GM21381 (cell line): Measurements from ENCODE around the gene ELK1.
"Not testable (repeated sequence)": the region's sequence is repeated elsewhere in the genome, so short reads cannot be mapped to it uniquely, and the experiment has no call there.

Experiments used
- ATAC-seq: cut with Tn5 transposase; IDR thresholded peaks from one replicate; pipeline ENCODE4 v1.9.1; 2021; ENCODE audit warnings: mild to moderate bottlenecking, moderate library complexity; ENCODE audit not compliant: unreplicated experiment

Gene ELK1, protein sequence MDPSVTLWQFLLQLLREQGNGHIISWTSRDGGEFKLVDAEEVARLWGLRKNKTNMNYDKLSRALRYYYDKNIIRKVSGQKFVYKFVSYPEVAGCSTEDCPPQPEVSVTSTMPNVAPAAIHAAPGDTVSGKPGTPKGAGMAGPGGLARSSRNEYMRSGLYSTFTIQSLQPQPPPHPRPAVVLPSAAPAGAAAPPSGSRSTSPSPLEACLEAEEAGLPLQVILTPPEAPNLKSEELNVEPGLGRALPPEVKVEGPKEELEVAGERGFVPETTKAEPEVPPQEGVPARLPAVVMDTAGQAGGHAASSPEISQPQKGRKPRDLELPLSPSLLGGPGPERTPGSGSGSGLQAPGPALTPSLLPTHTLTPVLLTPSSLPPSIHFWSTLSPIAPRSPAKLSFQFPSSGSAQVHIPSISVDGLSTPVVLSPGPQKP

DNA sequence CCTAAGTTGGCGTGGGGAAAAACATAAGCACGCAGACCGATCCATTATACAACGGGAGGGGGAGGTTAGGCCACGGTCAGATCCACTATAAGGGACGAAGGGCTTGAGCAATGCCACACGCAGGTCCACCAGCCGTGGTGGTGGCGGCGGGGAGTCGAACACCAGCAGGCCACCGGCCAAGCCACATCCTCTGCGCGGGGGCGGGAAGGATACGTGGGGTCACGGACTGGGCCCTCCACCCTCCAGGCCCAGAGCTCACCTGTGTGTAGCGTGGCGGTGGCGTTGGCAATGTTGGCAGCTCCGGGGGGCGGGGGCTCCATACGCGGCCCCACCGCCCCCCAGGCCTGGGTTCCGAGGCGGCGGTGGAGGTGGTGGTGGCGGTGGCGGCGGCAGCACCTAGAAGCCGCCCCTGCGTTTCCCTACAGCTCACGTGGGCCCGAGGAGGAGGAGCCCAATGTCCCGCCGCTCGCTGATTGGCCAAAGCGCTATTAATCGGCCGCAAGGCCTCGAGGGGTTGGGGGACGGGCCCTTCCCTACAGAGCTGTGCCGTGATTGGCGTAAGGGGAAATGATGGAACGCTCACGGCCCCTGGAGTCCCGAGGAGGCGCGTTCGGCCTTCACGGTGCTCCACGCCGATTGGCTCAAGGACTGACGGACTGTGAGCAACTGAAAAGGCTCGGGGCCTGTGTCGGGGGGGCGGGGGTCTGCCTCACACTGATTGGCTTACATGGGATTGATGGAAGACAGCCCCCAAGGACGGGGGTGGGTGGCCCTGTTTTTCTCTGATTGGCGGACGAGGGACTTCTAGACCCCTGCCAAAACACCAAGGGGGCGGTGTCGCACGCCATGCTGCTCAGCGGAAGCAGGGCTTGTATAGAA, at the start of gene ELK1:
TSS of gene ELK1 (minus strand) at position 400 of the 879 bp plus-strand sequence. CDS start 9,122 bp downstream, outside the sequence.
- ATAC-seq, result peak; percentile 91

DNA sequence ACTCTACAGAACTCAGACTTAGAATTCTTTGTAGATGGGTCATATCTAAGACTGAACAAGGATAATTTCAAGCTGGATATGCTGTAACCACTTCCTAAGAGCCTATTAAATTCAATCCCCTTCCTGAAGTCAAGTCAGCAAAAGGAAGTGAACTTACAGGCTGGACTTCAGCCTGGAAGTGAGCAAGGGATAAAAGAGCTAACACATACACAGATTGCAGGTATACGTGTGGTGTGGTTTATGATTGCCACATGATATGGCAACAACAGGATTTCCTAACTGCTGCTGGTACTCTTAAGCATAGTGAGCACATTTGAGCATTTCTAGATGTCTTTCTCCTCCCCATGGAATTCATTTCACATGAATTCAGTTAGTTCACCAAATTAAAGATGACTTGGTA, 46.8 kb upstream of the ELK1 start:
- ATAC-seq, result no peak

DNA sequence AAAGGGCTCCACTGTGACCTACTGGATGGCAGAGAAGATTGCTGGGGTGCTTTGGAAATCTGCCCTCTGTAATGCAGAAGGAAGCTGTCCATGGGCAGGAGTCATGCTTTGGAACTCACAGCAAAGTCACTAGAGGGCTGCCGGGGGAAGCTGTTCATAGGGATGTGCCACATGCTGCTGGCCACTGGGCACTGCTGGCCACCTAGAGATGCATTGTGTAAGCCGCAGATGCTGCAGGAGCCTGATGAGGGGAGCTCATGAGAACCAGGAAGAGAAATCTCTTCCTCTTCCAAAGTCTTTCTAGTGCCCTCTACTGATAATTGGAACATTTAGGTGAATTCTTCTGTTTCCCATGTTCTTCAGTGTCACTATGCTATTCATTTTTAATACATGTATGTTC, 39.8 kb upstream of the ELK1 start:
- ATAC-seq, result no peak

DNA sequence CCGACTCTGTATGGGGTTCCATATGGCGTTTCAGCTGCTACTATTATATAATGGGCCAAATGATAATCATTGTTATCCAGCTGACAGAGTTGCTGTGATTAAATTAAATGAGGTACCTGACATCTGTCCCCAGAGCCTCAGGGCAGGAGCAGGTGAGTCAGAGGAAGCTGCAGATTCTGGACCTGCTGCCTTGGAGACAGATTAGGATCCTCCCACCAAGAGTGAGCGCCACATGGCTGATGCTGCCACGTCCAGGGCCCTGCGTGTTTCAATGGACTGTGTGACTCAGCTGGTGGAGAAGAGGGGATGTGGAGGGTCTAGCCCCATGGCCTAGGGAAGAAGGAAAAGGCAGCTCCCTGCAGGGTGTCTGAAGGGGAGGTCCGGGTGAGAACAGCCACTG, 36.9 kb upstream of the ELK1 start:
- no peak for ATAC-seq

DNA sequence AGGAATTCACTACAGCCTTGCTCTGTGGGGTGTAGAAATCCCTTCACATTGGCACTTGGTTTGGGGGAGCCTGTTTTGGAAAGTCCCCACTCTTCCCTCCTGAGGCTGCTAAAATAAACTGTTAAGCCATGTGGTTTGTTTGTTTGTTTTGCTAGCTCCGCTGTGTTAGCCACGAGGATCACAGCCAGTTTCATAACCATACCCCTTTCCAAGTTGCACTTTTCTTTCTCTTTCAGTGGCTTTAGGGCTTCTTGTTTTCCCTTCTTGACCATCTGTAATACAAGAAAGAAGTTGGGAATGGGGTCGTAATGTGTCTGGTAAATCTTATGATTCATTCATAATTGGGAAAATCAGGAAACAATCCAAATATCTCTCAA, 33.5 kb upstream of the ELK1 start:
- ATAC-seq, result no peak

DNA sequence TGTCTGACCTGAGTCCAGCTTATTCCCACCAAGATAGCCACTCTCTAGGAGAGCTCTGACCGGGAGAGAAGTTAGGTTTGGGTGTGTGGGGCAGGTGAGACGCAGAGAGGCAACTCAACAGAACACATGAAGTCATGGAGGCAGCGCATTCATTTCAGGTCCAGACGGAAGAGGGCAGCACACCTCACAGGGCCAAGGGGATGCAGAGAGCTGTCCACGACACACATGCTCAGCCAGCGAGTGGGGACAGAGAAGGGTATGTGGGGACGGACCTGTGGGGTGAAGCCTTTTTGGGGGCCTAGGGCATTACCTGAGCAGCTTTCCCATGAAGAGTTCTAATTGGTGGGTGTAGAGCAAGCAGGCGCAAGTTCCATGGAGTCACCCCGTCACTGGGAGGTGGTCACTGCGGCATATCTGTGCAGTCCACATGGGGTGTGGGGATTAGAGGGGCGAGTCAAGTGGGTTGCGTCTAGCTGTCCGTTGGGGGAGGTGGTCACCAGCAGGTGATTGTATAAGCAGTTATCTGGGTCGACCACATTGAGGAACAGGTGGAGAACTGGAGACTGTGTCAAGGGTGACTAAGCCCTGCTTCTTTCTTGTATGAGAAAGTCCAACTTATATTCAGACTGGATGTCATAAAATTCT, 32.9 kb upstream of the ELK1 start:
- ATAC-seq, result no peak

DNA sequence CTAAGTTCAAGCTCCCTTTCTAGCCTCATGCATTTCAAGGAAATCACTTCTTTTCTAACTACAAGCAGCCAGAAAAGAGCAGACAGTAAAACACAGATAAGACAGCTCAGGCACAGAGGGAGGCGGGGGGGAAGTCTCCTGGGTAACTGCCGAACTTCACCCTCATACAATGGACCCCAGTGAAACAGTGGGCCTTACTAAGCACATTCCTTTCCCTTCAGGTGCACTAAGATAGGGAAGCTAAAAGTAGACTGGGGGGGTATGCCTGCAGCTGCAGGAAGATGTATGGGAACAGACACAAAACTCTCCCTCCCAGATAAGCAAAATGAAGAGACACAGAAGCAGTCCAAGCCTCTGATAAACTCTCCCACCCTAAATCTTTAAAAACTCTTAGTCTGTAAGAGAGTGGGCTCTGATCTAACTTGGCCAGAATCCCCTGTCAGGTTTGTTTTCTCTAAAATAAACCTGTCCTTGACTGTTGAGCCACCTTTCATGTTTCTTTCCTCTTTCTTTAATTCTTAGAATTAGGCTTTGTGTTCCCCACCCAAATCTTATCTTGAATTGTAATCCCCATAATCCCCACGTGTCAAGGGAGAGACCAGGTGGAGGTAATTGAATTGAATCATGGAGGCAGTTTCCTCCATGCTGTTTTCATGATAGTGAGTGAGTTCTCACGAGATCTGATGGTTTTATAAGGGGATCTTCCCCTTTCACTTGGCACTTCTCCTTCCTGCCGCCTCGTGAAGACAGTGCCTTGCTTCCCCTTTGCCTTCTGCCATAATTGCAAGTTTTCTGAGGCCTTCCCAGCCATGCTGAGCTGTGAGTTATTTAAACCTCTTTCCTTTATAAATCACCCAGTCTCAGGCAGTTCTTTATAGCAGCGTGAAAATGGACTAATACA, 25.8 kb upstream of the ELK1 start:
- not testable (repeated sequence) for ATAC-seq

DNA sequence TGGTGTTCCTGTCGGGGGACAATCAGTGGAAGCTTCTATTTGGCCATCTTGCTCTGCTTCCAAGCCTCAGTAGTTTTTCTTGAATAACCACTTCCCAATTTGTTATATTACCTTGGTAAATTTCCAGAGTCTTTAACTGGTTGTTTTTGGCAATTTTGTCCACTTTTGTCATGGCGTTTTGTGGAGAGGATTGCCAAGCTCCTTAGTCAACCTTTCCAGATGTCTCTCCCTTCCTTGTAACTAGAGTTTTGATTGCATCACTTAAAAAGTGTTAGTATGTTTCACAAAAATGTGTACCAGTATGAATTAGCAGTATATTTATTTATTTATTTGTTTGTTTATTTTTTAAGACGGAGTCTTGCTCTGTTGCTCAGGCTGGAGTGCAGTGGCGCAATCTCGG, 24.4 kb upstream of the ELK1 start:
- no peak for ATAC-seq

DNA sequence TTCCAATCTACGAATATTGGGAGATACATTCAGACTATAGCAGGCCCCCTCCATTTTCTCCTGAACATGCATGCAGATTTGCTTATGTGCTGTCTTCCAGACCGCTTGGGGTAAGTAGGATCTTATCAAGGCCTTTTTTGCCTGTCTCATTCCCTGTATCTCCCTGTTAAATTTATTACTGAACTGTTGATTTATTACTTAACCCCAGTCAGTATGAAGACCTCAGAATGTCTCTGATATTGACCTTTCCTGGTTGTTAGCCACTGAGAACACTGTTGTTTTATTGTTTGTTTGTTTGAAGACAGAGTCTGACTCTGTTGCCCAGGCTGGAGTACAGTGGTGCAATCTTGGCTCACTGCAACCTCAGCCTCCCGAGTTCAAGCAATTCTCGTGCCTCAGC, 15.4 kb upstream of the ELK1 start:
- ATAC-seq, result not testable (repeated sequence)

DNA sequence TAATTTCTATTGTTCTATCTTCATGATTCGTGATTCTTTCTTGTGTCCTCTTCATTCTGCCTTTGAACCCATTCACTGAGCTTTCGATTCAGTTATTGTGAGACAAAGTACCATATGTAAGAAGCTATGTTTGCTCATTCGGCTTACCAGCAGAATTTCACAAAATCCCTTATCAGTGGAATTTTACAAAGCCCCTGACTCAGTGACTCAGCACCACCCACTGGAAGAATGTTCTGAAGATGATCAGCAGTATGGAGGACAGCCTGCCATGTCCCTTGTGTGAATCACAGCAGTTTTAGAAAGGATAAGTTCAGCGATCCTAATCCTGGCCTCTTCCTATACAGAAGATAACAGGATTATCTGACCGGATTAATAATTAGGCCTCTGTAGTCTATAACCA, 14.4 kb upstream of the ELK1 start:
- no peak for ATAC-seq

DNA sequence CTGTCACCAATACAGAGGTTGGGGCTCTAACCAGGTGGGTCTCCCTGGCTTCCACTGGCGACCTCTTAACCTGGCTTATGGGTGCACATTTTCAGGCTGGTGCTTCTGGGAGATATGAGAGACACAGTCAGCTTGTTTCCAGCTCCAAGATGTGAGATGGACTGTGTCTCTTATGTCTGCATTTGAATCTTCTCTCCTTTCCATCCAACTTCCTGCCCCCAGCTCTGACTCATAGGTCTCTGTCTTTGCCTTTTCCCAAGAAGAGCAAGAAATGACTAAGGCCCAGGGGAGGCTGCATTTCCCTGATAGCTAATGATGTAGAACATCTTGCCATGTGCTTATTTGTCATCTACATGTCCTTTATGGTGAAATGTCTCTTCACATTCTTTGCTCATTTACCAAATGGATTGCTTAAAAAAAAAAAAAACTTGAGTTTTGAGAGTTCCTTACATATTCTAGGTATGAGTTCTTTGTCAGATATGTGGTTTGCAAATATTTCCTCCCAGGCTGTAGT, 11.8 kb upstream of the ELK1 start:
- ATAC-seq, result no peak

DNA sequence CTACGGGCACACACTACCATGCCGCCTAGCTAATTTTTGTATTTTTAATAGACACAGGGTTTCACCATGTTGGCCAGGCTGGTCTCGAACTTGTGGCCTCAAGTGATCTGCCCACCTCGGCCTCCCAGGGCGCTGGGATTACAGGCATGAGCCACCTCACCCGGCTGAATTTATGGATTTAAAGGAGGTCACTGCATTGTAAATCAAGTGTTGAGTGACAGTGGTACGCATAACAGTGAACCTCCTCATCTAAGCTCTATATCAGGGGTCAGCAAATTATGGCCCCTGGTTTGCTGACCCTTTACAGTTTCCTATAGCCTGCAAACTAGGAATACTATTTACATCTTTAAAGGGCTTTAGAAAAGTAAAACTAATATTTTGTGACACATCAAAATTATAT, 11.2 kb upstream of the ELK1 start:
- no peak for ATAC-seq

DNA sequence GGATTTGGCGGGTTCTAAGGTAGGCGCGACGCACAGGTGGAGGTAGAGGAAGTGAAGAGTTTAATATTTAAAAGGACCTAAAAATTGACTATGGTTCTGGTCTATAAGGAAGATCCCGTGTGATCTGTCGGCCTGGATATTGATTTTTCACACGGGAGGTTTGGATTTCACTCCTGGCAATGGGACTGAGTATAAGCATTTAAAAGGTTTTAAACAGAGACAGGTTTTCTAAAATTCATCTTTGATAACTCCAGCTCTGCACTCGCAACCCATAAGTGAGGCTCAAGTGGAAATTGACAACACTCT, 9.0 kb upstream of the ELK1 start:
- ATAC-seq, result no peak

DNA sequence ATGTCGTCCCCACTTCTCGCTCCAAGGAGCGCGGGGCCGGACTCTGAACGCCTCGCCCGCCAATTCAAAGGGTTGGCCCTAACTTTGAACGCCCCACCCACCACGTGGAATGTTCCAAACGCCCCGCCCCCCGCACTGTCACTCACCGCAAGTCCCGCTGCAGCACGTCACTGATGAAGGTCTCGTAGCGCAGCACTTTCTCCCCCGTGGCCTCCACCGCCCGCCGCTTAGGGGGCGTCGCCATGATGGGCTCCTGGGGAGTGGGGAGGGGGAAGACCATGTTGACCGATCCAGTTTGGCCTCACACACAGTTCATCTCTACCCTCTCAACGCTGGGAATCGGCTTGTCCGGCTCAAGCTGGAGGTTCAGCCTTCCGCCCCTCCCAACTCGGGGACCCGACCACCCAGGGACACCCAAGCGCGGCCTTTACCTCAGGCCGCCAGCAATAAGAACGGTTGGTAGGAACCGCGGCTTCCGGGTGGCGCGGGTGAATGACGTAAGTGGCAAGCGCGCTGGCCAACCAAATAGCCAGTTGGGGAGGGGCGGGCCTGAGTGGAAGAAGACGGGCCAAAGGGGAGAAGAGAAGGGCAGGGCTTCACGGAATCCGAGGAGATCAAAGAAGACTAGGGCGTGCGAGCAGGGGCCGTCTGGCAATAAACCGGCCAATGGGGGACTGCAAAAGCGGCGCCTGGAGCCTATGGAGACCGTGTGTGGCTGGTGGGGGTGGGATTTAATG, 8.5 kb upstream of the ELK1 start, which contains the start of gene UXT:
TSS of gene UXT (minus strand) at position 497 of the 737 bp plus-strand sequence. CDS start at position 244, 253 bp downstream.
- ATAC-seq, result peak; percentile 79

DNA sequence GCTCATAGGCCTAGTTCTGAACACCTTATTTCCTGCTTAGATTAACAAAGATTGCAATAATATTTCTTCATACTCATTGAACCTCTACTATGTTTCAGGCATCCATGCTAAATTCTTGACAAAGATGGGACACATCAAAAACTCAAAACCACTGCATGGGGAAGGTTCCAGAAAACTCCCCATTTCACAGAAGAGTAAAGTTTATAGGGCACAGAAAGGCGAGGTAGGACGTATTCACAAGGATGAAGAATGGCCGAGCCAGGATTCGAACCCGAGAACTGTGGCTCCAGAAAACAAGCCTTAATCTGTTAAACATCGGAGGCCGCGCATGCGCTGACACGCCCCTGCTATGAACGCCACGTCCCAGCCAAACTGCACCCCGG, 7.9 kb upstream of the ELK1 start:
- no peak for ATAC-seq

DNA sequence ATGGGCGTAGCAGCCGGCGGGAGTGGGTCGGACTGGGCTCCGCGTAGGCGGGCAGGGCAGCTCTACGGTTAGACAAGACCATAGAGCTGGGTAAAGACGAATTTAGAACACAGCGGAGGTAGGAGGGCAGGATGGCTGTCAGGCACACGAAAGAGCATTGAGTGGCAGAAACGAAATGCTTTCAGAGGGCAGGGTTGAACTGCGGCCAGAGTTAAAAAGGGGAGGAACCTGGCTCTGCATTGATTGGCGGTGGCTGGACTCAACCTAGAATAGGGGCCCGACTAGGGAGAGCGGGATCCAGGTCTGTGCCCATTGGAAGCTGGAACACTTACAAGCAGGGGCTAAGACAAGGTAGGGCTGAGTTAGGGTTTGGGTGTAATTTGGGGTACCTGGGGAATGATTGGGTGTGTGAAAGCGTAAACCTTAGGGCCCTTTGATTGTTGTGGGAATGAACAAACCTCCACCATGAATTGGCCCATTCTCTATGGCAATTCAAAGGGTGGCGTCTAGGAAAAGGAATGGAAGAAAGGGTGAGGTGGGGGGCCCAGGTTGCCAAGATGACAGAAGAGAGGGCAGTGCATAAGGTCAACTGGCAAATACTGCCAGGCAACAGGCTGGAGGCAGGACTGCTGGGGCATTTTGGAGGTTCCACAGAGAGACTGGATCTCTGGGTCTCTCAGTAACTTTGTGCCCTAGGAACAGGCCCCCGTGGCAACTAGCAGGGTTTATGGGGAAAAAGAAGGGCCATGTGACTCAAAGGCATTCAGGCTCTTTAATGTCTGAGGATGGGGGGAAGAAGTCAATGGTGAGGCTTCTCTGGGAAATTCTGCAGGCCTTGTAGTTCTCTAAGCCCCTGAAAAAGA, 911 bp upstream of the ELK1 start:
- no peak for ATAC-seq

DNA sequence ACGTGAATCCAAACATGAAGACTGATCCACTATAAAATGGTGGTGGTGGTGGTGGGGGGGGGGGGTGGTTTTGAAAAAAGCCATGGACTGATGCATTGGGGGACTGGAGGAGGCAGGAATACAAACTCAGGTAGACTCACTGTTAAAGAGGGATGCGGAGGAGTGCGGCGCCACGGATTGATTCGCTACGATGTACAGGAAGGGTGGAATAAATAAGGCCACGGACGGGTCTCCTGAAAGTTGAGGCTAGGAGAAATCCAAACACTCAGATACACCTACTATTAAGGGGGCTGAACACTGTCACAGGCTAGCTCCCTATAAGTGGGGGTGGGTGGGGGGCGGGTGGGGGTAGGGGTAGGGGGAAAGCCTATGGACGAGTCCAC, 591 bp downstream of the ELK1 start:
- ATAC-seq, result no peak

DNA sequence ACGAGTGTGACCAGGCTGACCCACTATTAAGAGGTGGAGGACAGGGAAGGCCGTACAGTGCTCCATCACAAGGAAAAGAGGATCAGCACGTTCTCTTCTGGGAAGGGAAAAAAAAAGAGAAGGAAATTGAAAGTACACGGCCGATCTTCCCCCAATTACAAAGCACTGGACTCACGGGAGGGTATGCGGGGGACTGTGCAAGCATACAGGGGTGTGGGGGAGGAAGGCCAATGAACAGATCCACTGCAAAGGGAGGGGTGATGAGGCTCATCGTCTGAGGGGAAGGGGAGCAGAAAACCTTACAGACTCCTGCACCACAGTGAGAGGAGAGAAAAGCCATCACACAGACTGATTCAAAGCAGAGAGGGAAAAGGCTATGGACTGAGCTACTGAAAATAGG, 1.1 kb downstream of the ELK1 start:
- no peak for ATAC-seq

DNA sequence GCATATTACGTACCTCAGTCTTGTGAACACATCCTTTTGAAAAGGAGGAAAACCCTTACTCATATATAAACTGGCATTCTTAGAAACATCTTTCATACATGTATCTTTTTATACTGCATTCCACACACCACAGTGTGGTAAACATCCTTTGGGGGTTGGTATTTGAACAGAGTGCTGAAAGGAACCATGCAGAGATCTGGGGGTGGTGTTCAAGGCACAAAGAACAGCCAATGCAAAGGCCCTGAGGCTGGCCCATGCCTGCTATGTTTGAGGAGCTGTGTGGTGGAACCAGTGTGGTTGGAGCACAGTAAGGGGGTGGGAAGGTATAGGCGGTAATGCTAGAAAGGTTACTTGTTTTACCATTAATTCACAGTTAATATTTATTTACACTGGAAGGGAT, 2.0 kb downstream of the ELK1 start:
- no peak for ATAC-seq
